H1 (cell line): ENCODE results near the gene PPP4R4. TPM values are rescaled to one million over a fixed set of nuclear protein-coding genes. Genes with fewer than 3 reads are reported as not detected.

Experiments used
- KDM1A ChIP-seq: fragments of 200-600, 300-600 bp; sonication (generic); IDR thresholded peaks from 2 replicates; pipeline ENCODE4 v1.7.1; 2016; ENCODE audit warnings: mild to moderate bottlenecking, low read length, borderline replicate concordance
- RFX5 ChIP-seq: IDR thresholded peaks from 2 replicates; pipeline ENCODE4 v1.6.1; 2011; ENCODE audit warnings: low read depth, low read length, improper control_type of control experiment, borderline replicate concordance
- SP1 ChIP-seq: IDR thresholded peaks from 2 replicates; pipeline ENCODE4 v1.6.1; 2011; ENCODE audit warnings: low read depth, low read length
- polyA plus RNA-seq, 7 experiments: library from polyadenylated mRNA; depleted of rRNA in 3 of 7; stranded (reverse) in 5 of 7; unstranded in 2 of 7; fragments of >200 nt in 5 of 7; fragments of 200-250 nt in 2 of 7; gene quantifications; 1 replicate in 5 of 7; 2 replicates in 1 of 7; 4 replicates in 1 of 7; pipeline versions ENCODE4 v1.2.1 to v1.2.3, GENCODE V29; 2011 to 2013; ENCODE audit warnings: missing spikeins in 2 of 7, mixed read lengths in 2 of 7
- total RNA-seq: library from RNA; stranded (reverse); fragmentation: NEBNext Ultra II Directional; extraction: Animal tissue kit (Norgen Biotek cat#: 25700); gene quantifications from 2 replicates; pipeline ENCODE4 v1.2.1, GENCODE V29; 2021

The PPP4R4 gene
- total and polyA plus RNA-seq, 2 of the 8 experiments (the other 6 are each of a cell fraction or from before 2014, with no cell fraction given), result 3.3 to 9.6 TPM

- TF ChIP-seq RFX5 (no peak), KDM1A (no peak), SP1 (no peak)
Observed at GRCh38 chr14:94269156-94269555, 95.0 kb downstream of the PPP4R4 start (continued).
